ENCODE measurements around the gene C19orf73. TPM values are rescaled to one million over a fixed set of nuclear protein-coding genes. Genes with fewer than 3 reads are reported as not detected.

C19orf73 gene
- total RNA-seq, 1 experiment from 2014 or later = 1.6 TPM

DNA sequence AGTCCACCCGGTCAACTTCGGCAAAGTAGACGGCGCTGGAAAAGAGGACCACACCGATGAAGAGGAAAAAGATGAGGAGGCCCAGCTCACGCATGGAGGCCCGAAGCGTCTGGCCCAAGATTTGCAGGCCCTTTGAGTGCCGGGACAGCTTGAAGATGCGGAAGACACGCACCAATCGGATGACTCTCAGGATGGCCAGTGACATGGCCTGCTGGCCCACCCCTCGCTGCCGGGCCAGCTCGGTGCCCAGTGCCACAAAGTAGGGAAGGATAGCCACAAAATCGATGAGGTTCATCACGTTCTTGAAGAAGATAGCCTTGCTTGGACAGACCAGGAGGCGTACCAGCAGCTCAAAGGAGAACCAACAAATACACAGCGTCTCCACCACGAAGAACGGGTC, 48.5 kb downstream of the C19orf73 start:
- DNase-seq (ENCODE audit: low read depth) = no peak

- DNase-seq (ENCODE audit: low read depth) = no peak
These were observed 49.9 kb downstream of the C19orf73 start for GRCh38 chr19:49069026-49069425.

Small RNAs within 50 kb of the gene (small RNA-seq; reads per million reads assigned to genes)
- gene RN7SL708P = not detected

Other genes with a start within 250 kb of the C19orf73 start
- gene PPP1R15A, start 246.7 kb downstream of the C19orf73 start, total RNA-seq (2014; rRNA removed; shearing (Covaris generic)) = 44.3 and 49.4 TPM in 2 replicates
- not detected in 2 replicates for gene TULP2, start 220.4 kb downstream of the C19orf73 start, total RNA-seq (2014; rRNA removed; shearing (Covaris generic))
- 107 and 146 TPM in 2 replicates for gene NUCB1, start 218.8 kb downstream of the C19orf73 start, total RNA-seq (2014; rRNA removed; shearing (Covaris generic))
- gene DHDH, start 185.4 kb downstream of the C19orf73 start, total RNA-seq (2014; rRNA removed; shearing (Covaris generic)) = 0.57 TPM in 1 of 2 replicates, not detected in the other
- 198 and 273 TPM in 2 replicates for gene BAX, start 164.3 kb downstream of the C19orf73 start, total RNA-seq (2014; rRNA removed; shearing (Covaris generic))
- gene FTL, start 153.8 kb downstream of the C19orf73 start, total RNA-seq (2014; rRNA removed; shearing (Covaris generic)) = 4,284 and 5,930 TPM in 2 replicates
- 35.2 and 46.1 TPM in 2 replicates for gene GYS1, start 125.8 kb downstream of the C19orf73 start, total RNA-seq (2014; rRNA removed; shearing (Covaris generic))
- 498 and 522 TPM in 2 replicates for gene RUVBL2, start 125.3 kb downstream of the C19orf73 start, total RNA-seq (2014; rRNA removed; shearing (Covaris generic))
- not detected in 2 replicates for gene LHB, start 102.1 kb downstream of the C19orf73 start, total RNA-seq (2014; rRNA removed; shearing (Covaris generic))
- gene CGB3, start 94.8 kb downstream of the C19orf73 start, total RNA-seq (2014; rRNA removed; shearing (Covaris generic)) = not detected in 2 replicates
- gene CGB2, start 87.3 kb downstream of the C19orf73 start, total RNA-seq (2014; rRNA removed; shearing (Covaris generic)) = 0.71 TPM in 1 of 2 replicates, not detected in the other
- not detected in 2 replicates for gene CGB1, start 82.2 kb downstream of the C19orf73 start, total RNA-seq (2014; rRNA removed; shearing (Covaris generic))
- gene CGB5, start 75.3 kb downstream of the C19orf73 start, total RNA-seq (2014; rRNA removed; shearing (Covaris generic)) = 0.16 and 0.67 TPM in 2 replicates
- gene CGB8, start 70.0 kb downstream of the C19orf73 start, total RNA-seq (2014; rRNA removed; shearing (Covaris generic)) = 5.8 and 11.3 TPM in 2 replicates
- gene CGB7, start 61.4 kb downstream of the C19orf73 start, total RNA-seq (2014; rRNA removed; shearing (Covaris generic)) = 0.10 and 0.61 TPM in 2 replicates
- gene NTF4, start 54.3 kb downstream of the C19orf73 start, total RNA-seq (2014; rRNA removed; shearing (Covaris generic)) = not detected in 2 replicates
- gene KCNA7, start 46.4 kb downstream of the C19orf73 start, total RNA-seq (2014; rRNA removed; shearing (Covaris generic)) = not detected in 2 replicates
- gene SNRNP70, start 33.7 kb downstream of the C19orf73 start, total RNA-seq (2014; rRNA removed; shearing (Covaris generic)) = 265 and 348 TPM in 2 replicates
- 2.6 and 3.2 TPM in 2 replicates for gene LIN7B, start 4.8 kb downstream of the C19orf73 start, total RNA-seq (2014; rRNA removed; shearing (Covaris generic))
- 5.0 and 9.3 TPM in 2 replicates for gene PPFIA3, start 401 bp upstream of the C19orf73 start, total RNA-seq (2014; rRNA removed; shearing (Covaris generic))
- not detected in 2 replicates for gene HRC, start 36.3 kb upstream of the C19orf73 start, total RNA-seq (2014; rRNA removed; shearing (Covaris generic))
- 7.5 and 8.6 TPM in 2 replicates for gene TRPM4, start 38.6 kb upstream of the C19orf73 start, total RNA-seq (2014; rRNA removed; shearing (Covaris generic))
- not detected in 2 replicates for gene SLC6A16, start 206.0 kb upstream of the C19orf73 start, total RNA-seq (2014; rRNA removed; shearing (Covaris generic))
- not detected in 2 replicates for gene CD37, start 216.3 kb upstream of the C19orf73 start, total RNA-seq (2014; rRNA removed; shearing (Covaris generic))
- 6.5 and 7.6 TPM in 2 replicates for gene TEAD2, start 243.3 kb upstream of the C19orf73 start, total RNA-seq (2014; rRNA removed; shearing (Covaris generic))
- gene DKKL1, start 244.7 kb upstream of the C19orf73 start, total RNA-seq (2014; rRNA removed; shearing (Covaris generic)) = not detected in 2 replicates